HCT116 (cell line): Measurements from ENCODE around the gene P4HA1. TPM values are rescaled to one million over a fixed set of nuclear protein-coding genes. Genes with fewer than 3 reads are reported as not detected.

Experiments used
- ATAC-seq: fragments of 200-7000 bp; cut with Tn5 transposase; 2 replicates; pipeline ENCODE4 v1.9.1; 2020; ENCODE audit warnings: mild to moderate bottlenecking, moderate library complexity
- BruUV-seq: library from RNA; stranded (reverse); fragments of 400-500 nt; replicated peaks from 2 replicates; lab custom pipeline; 2021; lab: Mats Ljungman, UMichigan
- CTCF ChIA-PET: fragments of 300-600 bp; sonication (Branson Sonifier 250); formaldehyde crosslinking; loops from one replicate; lab custom pipeline; 2021; ENCODE audit warnings: antibody characterized with exemption; lab: Charles Lee
- POLR2A ChIA-PET: fragments of 300-600, 350-600 bp; sonication (Branson Sonifier 250); formaldehyde crosslinking; loops from one replicate; lab custom pipeline; 2021; ENCODE audit warnings: antibody characterized with exemption; lab: Charles Lee
- RAD21 ChIA-PET, 2 experiments: fragments of 300-600 bp; sonication (Branson Sonifier 250); formaldehyde crosslinking; loops; one replicate each; lab custom pipeline; 2023; ENCODE audit warnings: low total read pairs in 2 of 2; ENCODE audit not compliant: uncharacterized antibody in 2 of 2, unreplicated experiment in 2 of 2, low non-redundant PET in 1 of 2; lab: Charles Lee
- DNase-seq: peaks from one replicate; pipeline ENCODE4 v3.0.0-alpha.2; 2010; ENCODE audit warnings: low read depth, low spot score
- H2AFZ ChIP-seq: fragments of 200-600 bp; shearing (Covaris generic), sonication (generic); 2 replicates; pipeline ENCODE4 v1.6.1; 2017; ENCODE audit warnings: low read depth, mixed run types, mixed read lengths, antibody characterized with exemption, low read length; ENCODE audit not compliant: poor library complexity, severe bottlenecking
- H3K27ac ChIP-seq: 2 replicates; pipeline ENCODE4 v1.5.1; 2012; ENCODE audit warnings: low read depth, low read length
- H3K27me3 ChIP-seq: fragments of 200-600 bp; sonication (generic); 2 replicates; pipeline ENCODE4 v1.6.1; 2016; ENCODE audit warnings: mixed run types, low read length, mixed read lengths; ENCODE audit not compliant: insufficient read depth
- H3K36me3 ChIP-seq, 2 experiments: fragments of 200-500 bp in 1 of 2; fragments of 200-600 bp in 1 of 2; sonication (Bioruptor generic) in 1 of 2; sonication (generic) in 1 of 2; 2 replicates each; pipeline versions ENCODE4 v1.5.1 to v1.6.1; 2014 to 2016; ENCODE audit warnings: low read length in 2 of 2, inconsistent platforms in 1 of 2, mixed read lengths in 1 of 2, mixed run types in 1 of 2; ENCODE audit not compliant: insufficient read depth in 2 of 2, control insufficient read depth in 1 of 2
- H3K4me1 ChIP-seq, 2 experiments: fragments of 200-600 bp in 1 of 2; sonication (generic) in 1 of 2; 2 replicates each; pipeline versions ENCODE4 v1.5.1 to v1.6.1; 2012 to 2017; ENCODE audit warnings: low read length in 2 of 2, inconsistent platforms in 1 of 2, mild to moderate bottlenecking in 1 of 2, mixed read lengths in 1 of 2, mixed run types in 1 of 2, moderate library complexity in 1 of 2; ENCODE audit not compliant: insufficient read depth in 2 of 2, control insufficient read depth in 1 of 2
- H3K4me2 ChIP-seq: fragments of 200-600 bp; sonication (generic); 2 replicates; pipeline ENCODE4 v1.6.1; 2017; ENCODE audit warnings: mixed run types, low read length, mixed read lengths
- H3K4me3 ChIP-seq, 2 experiments: fragments of 200-600 bp in 1 of 2; sonication (generic) in 1 of 2; replicated peaks in 1 of 2; 2 replicates each; pipeline ENCODE4 v1.5.1; 2011 to 2016; ENCODE audit warnings: low read length in 2 of 2, control low read depth in 1 of 2, low read depth in 1 of 2, mild to moderate bottlenecking in 1 of 2, mixed read lengths in 1 of 2, mixed run types in 1 of 2
- H3K79me2 ChIP-seq: fragments of 200-600 bp; sonication (generic); 2 replicates; pipeline ENCODE4 v1.6.1; 2017; ENCODE audit warnings: mild to moderate bottlenecking, mixed run types, low read length, moderate library complexity, mixed read lengths; ENCODE audit not compliant: insufficient read depth
- H3K9ac ChIP-seq: fragments of 200-600 bp; sonication (generic); 2 replicates; pipeline ENCODE4 v1.6.1; 2016; ENCODE audit warnings: low read length, mixed read lengths
- H3K9me2 ChIP-seq: fragments of 200-600 bp; sonication (generic), shearing (Covaris generic); 2 replicates; pipeline ENCODE4 v1.6.1; 2017; ENCODE audit warnings: mixed run types, mild to moderate bottlenecking, moderate library complexity; ENCODE audit not compliant: insufficient read depth
- H3K9me3 ChIP-seq, 2 experiments: fragments of 200-500 bp in 1 of 2; fragments of 200-600 bp in 1 of 2; sonication (Bioruptor generic) in 1 of 2; sonication (generic) in 1 of 2; 2 replicates each; pipeline ENCODE4 v1.6.1; 2014 to 2017; ENCODE audit warnings: low read length in 2 of 2, mixed read lengths in 2 of 2, inconsistent platforms in 1 of 2, low read depth in 1 of 2, mild to moderate bottlenecking in 1 of 2, mixed run types in 1 of 2, moderate library complexity in 1 of 2; ENCODE audit not compliant: control insufficient read depth in 1 of 2, insufficient read depth in 1 of 2
- H4K20me1 ChIP-seq: fragments of 200-600 bp; sonication (generic), shearing (Covaris generic); 2 replicates; pipeline ENCODE4 v1.6.1; 2017; ENCODE audit warnings: mixed run types, mild to moderate bottlenecking, moderate library complexity; ENCODE audit not compliant: insufficient read depth
- EGR1 ChIP-seq: IDR thresholded peaks from 2 replicates; pipeline ENCODE4 v1.6.1; 2012; ENCODE audit warnings: low read depth
- ELF1 ChIP-seq: IDR thresholded peaks from 2 replicates; pipeline ENCODE4 v1.6.1; 2012; ENCODE audit warnings: low read depth, borderline replicate concordance
- EZH2phosphoT487 ChIP-seq: fragments of 200-600 bp; IDR thresholded peaks from 2 replicates; pipeline ENCODE4 v1.6.1; 2018; ENCODE audit warnings: antibody characterized with exemption, borderline replicate concordance
- FOSL1 ChIP-seq: IDR thresholded peaks from 2 replicates; pipeline ENCODE4 v1.6.1; 2012; ENCODE audit warnings: low read depth
- SP1 ChIP-seq: IDR thresholded peaks from 2 replicates; pipeline ENCODE4 v1.6.1; 2012; ENCODE audit warnings: low read depth
- intact Hi-C: fragments of 100-400 bp; cut with micrococcal nuclease; formaldehyde crosslinking; loops from 2 replicates; pipeline ENCODE4 v1.10.0; 2022
- total RNA-seq: library from RNA; stranded (reverse); gene quantifications from one replicate; pipeline ENCODE4 v1.2.1, GENCODE V29; 2021; ENCODE audit not compliant: unreplicated experiment
- TF ChIP-seq, protein P1 (sequence below): IDR thresholded peaks from 2 replicates; pipeline ENCODE4 v1.6.1; 2012
- TF ChIP-seq, protein P2 (sequence below): IDR thresholded peaks from 2 replicates; pipeline ENCODE4 v1.6.1; 2011; ENCODE audit warnings: mild to moderate bottlenecking, low read length, moderate library complexity; ENCODE audit not compliant: insufficient replicate concordance; ENCODE audit errors: extremely low read depth

P4HA1 gene
- total RNA-seq, 1 experiment from 2014 or later: 49.7 TPM

DNA sequence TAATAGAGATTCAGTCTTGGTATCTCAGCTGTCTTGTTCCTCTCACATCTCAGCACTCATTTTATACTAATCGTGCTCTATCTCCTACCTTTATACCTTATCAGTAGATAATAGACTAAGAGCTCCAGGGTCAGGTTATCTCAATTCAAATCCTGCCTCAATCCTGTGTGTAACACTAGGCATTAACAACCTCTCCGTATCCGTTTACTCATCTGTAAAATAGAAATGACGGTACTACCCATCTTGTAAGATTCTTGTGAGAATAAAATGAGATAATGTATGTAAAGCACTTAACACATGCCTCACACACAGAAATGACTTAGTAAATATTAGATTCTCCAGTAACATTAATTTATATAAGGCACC is 622 bp upstream of the P4HA1 start:
- Histone ChIP-seq H3K27me3 (no peaks in the 10 kb centered on the region), H3K27ac (peak overlapping the region; percentile 82), H3K36me3 (no peaks in the 10 kb centered on the region), H2AFZ (peak overlapping the region; percentile 6), H3K4me1 (peaks cover 13 to 23% of the 10 kb centered on the region in 2 experiments; a peak in 3 of 4 replicates), H3K4me2 (peak overlapping the region; percentile 93), H3K4me3 (peak overlapping the region; percentile 81 to 91), H3K9ac (peak overlapping the region; percentile 86), H3K79me2 (peaks cover 40% of the 10 kb centered on the region), H3K9me2 (no peaks in the 10 kb centered on the region), H3K9me3 (no peaks in the 10 kb centered on the region), H4K20me1 (no peaks in the 10 kb centered on the region)
- POLR2A ChIA-PET: interaction anchor here (0.6 to 2.0 kb wide), 13 partner anchors 8 to 71 kb away, joined by 3 to 27 read pairs (median 3); partner anchors contain the start of genes ECD, FAM149B1 and NUDT13
- DNase-seq: no peak
- no peak for ATAC-seq
- RAD21 ChIA-PET: no interaction called here
- BruUV-seq: no TSS peak
- intact Hi-C loops: loop anchor here (1.0 kb wide), 1 partner anchor 62 kb away; no protein-coding TSS in a partner anchor
- CTCF ChIA-PET: interaction anchor here (0.6 to 1.7 kb wide), 6 partner anchors 13 to 121 kb away, joined by 3 to 13 read pairs (median 4); partner anchors contain the start of gene NUDT13
- TF ChIP-seq ELF1 (no peak), EGR1 (no peak), FOSL1 (0 out of 2 replicates have a peak, but pooled peaks have one; percentile 15), EZH2phosphoT487 (no peak), SP1 (peak; percentile 17; the same call in 1 of the 2 replicates)
- TF ChIP-seq, protein P1, sequence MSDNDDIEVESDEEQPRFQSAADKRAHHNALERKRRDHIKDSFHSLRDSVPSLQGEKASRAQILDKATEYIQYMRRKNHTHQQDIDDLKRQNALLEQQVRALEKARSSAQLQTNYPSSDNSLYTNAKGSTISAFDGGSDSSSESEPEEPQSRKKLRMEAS: no peak
- TF ChIP-seq, protein P2, sequence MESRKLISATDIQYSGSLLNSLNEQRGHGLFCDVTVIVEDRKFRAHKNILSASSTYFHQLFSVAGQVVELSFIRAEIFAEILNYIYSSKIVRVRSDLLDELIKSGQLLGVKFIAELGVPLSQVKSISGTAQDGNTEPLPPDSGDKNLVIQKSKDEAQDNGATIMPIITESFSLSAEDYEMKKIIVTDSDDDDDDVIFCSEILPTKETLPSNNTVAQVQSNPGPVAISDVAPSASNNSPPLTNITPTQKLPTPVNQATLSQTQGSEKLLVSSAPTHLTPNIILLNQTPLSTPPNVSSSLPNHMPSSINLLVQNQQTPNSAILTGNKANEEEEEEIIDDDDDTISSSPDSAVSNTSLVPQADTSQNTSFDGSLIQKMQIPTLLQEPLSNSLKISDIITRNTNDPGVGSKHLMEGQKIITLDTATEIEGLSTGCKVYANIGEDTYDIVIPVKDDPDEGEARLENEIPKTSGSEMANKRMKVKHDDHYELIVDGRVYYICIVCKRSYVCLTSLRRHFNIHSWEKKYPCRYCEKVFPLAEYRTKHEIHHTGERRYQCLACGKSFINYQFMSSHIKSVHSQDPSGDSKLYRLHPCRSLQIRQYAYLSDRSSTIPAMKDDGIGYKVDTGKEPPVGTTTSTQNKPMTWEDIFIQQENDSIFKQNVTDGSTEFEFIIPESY: no peak
